H1 (cell line): ENCODE data around the gene NTN4.

Experiments
- JUN ChIP-seq: IDR thresholded peaks from 2 replicates; pipeline ENCODE4 v1.6.1; 2011; ENCODE audit warnings: low read depth, mild to moderate bottlenecking, improper control_type of control experiment, low read length
- POLR2A ChIP-seq, 2 experiments: IDR thresholded peaks; 1 replicate in 1 of 2; 2 replicates in 1 of 2; pipeline ENCODE4 v1.6.1; 2011; ENCODE audit warnings: low read depth in 2 of 2, low read length in 2 of 2, mild to moderate bottlenecking in 2 of 2; ENCODE audit errors: control extremely low read depth in 1 of 2
- POU5F1 ChIP-seq: IDR thresholded peaks from 2 replicates; pipeline ENCODE4 v1.6.1; 2011; ENCODE audit warnings: low read depth, mild to moderate bottlenecking, low read length, moderate library complexity
- TAF1 ChIP-seq: IDR thresholded peaks from 2 replicates; pipeline ENCODE4 v1.6.1; 2011; ENCODE audit warnings: mild to moderate bottlenecking, low read depth, low read length
- TF ChIP-seq, protein P1 (sequence below): IDR thresholded peaks from 2 replicates; pipeline ENCODE4 v1.6.1; 2011; ENCODE audit warnings: low read length, improper control_type of control experiment
- TF ChIP-seq, protein P2 (sequence below), 3 experiments: IDR thresholded peaks; 1 replicate in 2 of 3; 2 replicates in 1 of 3; pipeline versions ENCODE4 v1.5.1 to v1.6.1; 2011; ENCODE audit warnings: low read length in 3 of 3, mild to moderate bottlenecking in 3 of 3, inconsistent platforms in 2 of 3, low read depth in 1 of 3, moderate library complexity in 1 of 3; ENCODE audit not compliant: insufficient read depth in 1 of 3; ENCODE audit errors: control extremely low read depth in 1 of 3

DNA sequence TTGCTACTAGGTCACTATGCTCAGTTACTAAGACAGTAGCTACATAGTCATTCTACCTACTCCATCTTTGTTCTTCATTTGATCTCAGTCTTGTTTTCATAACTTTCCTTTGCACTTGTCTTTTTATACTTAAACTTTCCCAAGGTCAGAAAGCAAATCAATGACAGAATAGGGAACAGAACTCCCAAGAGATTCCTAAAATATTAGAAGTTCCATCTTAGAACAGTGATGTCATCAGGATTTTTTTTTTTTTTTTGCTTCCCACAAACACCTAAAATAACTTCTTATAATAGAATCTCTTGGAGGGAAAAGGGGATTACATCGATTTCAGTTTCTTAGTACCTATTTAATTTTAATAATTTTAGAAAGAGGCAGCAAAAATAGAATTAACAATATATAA is 65.8 kb downstream of the NTN4 start:
- no peak for TF ChIP-seq JUN
- TF ChIP-seq TAF1, result no peak
- TF ChIP-seq, protein P1, sequence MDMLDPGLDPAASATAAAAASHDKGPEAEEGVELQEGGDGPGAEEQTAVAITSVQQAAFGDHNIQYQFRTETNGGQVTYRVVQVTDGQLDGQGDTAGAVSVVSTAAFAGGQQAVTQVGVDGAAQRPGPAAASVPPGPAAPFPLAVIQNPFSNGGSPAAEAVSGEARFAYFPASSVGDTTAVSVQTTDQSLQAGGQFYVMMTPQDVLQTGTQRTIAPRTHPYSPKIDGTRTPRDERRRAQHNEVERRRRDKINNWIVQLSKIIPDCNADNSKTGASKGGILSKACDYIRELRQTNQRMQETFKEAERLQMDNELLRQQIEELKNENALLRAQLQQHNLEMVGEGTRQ, result no peak
- TF ChIP-seq, protein P2, sequence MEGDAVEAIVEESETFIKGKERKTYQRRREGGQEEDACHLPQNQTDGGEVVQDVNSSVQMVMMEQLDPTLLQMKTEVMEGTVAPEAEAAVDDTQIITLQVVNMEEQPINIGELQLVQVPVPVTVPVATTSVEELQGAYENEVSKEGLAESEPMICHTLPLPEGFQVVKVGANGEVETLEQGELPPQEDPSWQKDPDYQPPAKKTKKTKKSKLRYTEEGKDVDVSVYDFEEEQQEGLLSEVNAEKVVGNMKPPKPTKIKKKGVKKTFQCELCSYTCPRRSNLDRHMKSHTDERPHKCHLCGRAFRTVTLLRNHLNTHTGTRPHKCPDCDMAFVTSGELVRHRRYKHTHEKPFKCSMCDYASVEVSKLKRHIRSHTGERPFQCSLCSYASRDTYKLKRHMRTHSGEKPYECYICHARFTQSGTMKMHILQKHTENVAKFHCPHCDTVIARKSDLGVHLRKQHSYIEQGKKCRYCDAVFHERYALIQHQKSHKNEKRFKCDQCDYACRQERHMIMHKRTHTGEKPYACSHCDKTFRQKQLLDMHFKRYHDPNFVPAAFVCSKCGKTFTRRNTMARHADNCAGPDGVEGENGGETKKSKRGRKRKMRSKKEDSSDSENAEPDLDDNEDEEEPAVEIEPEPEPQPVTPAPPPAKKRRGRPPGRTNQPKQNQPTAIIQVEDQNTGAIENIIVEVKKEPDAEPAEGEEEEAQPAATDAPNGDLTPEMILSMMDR (IDR thresholded peaks at IDR 0.05; ENCODE audit: control extremely low read depth in 1 of 3, insufficient read depth in 1 of 3, low read depth in 1 of 3, low read length in 3 of 3), result no peak
- TF ChIP-seq POU5F1, result no peak
- TF ChIP-seq POLR2A (IDR thresholded peaks at IDR 0.05; ENCODE audit: control extremely low read depth in 1 of 2, low read depth in 2 of 2, low read length in 2 of 2), result no peak
